Smooth muscle cell (in vitro differentiated cells): ENCODE measurements around the gene CRYBB1. TPM values are rescaled to one million over a fixed set of nuclear protein-coding genes. Genes with fewer than 3 reads are reported as not detected.

ENCODE experiments used
- DNase-seq: peaks from one replicate; lab custom pipeline; 2025; ENCODE audit not compliant: unreplicated experiment; lab: John Stamatoyannopoulos, UW
- H2AFZ ChIP-seq: fragments of 200-600 bp; sonication (generic); 2 replicates; pipeline ENCODE4 v1.6.0; 2016; ENCODE audit warnings: antibody characterized with exemption, low read depth, mild to moderate bottlenecking
- H3F3A ChIP-seq: fragments of 200-600 bp; sonication (generic); 2 replicates; pipeline ENCODE4 v1.6.0; 2017; ENCODE audit warnings: antibody characterized with exemption, low read depth
- H3K27ac ChIP-seq: fragments of 200-600 bp; sonication (generic); 2 replicates; pipeline ENCODE4 v1.5.1; 2016; ENCODE audit warnings: low read depth, mild to moderate bottlenecking
- H3K27me3 ChIP-seq: fragments of 200-600 bp; sonication (generic); 2 replicates; pipeline ENCODE4 v1.6.1; 2016; ENCODE audit warnings: low read depth, mild to moderate bottlenecking
- H3K36me3 ChIP-seq: fragments of 200-600 bp; sonication (generic); 2 replicates; pipeline ENCODE4 v1.5.1; 2016; ENCODE audit warnings: low read depth
- H3K4me1 ChIP-seq: fragments of 200-600 bp; sonication (generic); 2 replicates; pipeline ENCODE4 v1.5.1; 2016; ENCODE audit warnings: low read depth
- H3K4me2 ChIP-seq: fragments of 200-600 bp; sonication (generic); 2 replicates; pipeline ENCODE4 v1.6.0; 2016; ENCODE audit warnings: mild to moderate bottlenecking
- H3K4me3 ChIP-seq: fragments of 200-600 bp; sonication (generic); 2 replicates; pipeline ENCODE4 v1.5.1; 2016; ENCODE audit warnings: mild to moderate bottlenecking
- H3K79me2 ChIP-seq: fragments of 200-600 bp; sonication (generic); 2 replicates; pipeline ENCODE4 v1.6.0; 2016; ENCODE audit warnings: low read depth, mild to moderate bottlenecking
- H3K9ac ChIP-seq: fragments of 200-600 bp; sonication (generic); 2 replicates; pipeline ENCODE4 v1.6.0; 2016; ENCODE audit warnings: low read depth
- H3K9me3 ChIP-seq: fragments of 200-600 bp; sonication (generic); replicated peaks from 2 replicates; pipeline ENCODE4 v1.5.1; 2016; ENCODE audit warnings: low read depth
- H4K20me1 ChIP-seq: fragments of 200-600 bp; sonication (generic); 2 replicates; pipeline ENCODE4 v1.6.0; 2016; ENCODE audit warnings: low read depth
- WGBS: methylation state at CpG from one replicate; pipeline ENCODE4 v1.1.7; 2016; ENCODE audit warnings: low lambda C conversion rate; 5-methylcytosine and 5-hydroxymethylcytosine counted together
- polyA plus RNA-seq: library from polyadenylated mRNA; unstranded; fragments of >200 nt; fragmentation: Nextera tagmentation; extraction: Ambion mirVana; gene quantifications from 2 replicates; pipeline ENCODE4 v1.2.1, GENCODE V29; 2016
- total RNA-seq: library from RNA; depleted of rRNA; stranded (reverse); fragments of >200 nt; gene quantifications from 2 replicates; pipeline ENCODE4 v1.2.3, GENCODE V29; 2014
- TF ChIP-seq, protein P1 (sequence below): fragments of 200-600 bp; sonication (generic); IDR thresholded peaks from 2 replicates; pipeline ENCODE4 v1.5.1; 2017; ENCODE audit warnings: borderline replicate concordance, mild to moderate bottlenecking, antibody characterized with exemption; ENCODE audit not compliant: insufficient read depth, poor library complexity, severe bottlenecking

CRYBB1 gene
- total and polyA plus RNA-seq, 2 experiments from 2014 or later: not detected

DNA sequence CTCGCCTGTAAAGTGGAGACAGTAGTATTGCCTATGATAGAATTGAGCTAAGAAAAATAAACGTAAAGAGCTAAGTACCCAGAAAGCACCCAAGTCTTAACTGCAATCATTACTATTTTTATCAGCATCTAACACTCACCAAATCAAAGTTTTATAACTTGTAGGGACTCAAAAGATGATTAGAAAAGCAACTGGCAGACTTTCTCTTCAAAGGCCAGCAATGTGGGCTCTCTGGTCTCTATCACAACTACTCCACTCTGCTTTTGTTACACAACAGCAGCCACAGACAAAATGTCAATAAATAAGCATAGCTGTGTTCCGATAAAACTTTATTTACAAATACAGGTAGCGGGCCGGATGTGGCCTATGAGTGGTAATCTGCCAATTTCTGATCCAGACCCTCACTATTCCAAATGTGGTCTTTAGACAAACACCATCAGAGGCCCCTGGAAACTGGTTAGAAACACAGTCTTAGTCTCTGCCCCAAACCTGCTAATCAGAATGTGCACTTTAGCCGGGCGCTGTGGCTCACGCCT lies 36.1 kb downstream of the CRYBB1 start:
- no peak for DNase-seq

DNA sequence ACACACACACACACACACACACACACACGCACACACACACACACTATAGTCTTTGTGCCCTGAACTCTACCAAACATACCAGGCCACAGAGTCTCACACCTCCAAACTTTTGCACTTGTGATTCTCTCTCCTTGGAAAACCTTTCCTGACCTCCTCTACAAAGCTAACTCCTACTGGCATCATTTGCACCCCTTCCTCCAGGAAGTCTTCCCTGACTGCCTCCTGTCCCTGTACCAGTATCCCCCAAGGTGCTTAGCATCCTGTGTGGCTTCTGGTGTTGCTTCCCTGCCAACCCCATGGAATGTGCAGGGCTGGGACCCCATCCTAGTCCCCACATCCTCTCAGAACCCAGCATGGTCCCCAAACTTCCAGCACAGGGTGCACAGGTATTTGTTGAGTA lies 36.8 kb downstream of the CRYBB1 start:
- Histone ChIP-seq H2AFZ (no peak overlapping the region), H3K36me3 (no peaks in the 10 kb centered on the region), H3K9ac (no peak overlapping the region), H3K27ac (no peak overlapping the region), H3F3A (peaks cover 5% of the 10 kb centered on the region), H3K27me3 (no peaks in the 10 kb centered on the region), H3K4me3 (no peak overlapping the region), H3K79me2 (peaks cover 66% of the 10 kb centered on the region), H4K20me1 (peaks cover 84% of the 10 kb centered on the region), H3K4me1 (no peaks in the 10 kb centered on the region), H3K4me2 (no peak overlapping the region), H3K9me3 (no peaks in the 10 kb centered on the region)
- 0% methylated on average over 1 of the region's 1 CpG for WGBS
- no peak for DNase-seq
- TF ChIP-seq, protein P1, sequence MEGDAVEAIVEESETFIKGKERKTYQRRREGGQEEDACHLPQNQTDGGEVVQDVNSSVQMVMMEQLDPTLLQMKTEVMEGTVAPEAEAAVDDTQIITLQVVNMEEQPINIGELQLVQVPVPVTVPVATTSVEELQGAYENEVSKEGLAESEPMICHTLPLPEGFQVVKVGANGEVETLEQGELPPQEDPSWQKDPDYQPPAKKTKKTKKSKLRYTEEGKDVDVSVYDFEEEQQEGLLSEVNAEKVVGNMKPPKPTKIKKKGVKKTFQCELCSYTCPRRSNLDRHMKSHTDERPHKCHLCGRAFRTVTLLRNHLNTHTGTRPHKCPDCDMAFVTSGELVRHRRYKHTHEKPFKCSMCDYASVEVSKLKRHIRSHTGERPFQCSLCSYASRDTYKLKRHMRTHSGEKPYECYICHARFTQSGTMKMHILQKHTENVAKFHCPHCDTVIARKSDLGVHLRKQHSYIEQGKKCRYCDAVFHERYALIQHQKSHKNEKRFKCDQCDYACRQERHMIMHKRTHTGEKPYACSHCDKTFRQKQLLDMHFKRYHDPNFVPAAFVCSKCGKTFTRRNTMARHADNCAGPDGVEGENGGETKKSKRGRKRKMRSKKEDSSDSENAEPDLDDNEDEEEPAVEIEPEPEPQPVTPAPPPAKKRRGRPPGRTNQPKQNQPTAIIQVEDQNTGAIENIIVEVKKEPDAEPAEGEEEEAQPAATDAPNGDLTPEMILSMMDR: no peak

More for the DNA sequence above, 36.1 kb downstream of the CRYBB1 start:
- Histone ChIP-seq H3F3A (peaks cover 10% of the 10 kb centered on the region), H3K9ac (no peak overlapping the region), H3K79me2 (peaks cover 63% of the 10 kb centered on the region), H3K4me2 (no peak overlapping the region), H3K4me1 (no peaks in the 10 kb centered on the region), H4K20me1 (peaks cover 77% of the 10 kb centered on the region), H2AFZ (no peak overlapping the region), H3K4me3 (no peak overlapping the region), H3K9me3 (no peaks in the 10 kb centered on the region), H3K27me3 (no peaks in the 10 kb centered on the region), H3K27ac (no peak overlapping the region), H3K36me3 (no peaks in the 10 kb centered on the region)
- WGBS: 92% methylated on average over 8 of the region's 8 CpGs
- TF ChIP-seq, protein P1: no peak

DNA sequence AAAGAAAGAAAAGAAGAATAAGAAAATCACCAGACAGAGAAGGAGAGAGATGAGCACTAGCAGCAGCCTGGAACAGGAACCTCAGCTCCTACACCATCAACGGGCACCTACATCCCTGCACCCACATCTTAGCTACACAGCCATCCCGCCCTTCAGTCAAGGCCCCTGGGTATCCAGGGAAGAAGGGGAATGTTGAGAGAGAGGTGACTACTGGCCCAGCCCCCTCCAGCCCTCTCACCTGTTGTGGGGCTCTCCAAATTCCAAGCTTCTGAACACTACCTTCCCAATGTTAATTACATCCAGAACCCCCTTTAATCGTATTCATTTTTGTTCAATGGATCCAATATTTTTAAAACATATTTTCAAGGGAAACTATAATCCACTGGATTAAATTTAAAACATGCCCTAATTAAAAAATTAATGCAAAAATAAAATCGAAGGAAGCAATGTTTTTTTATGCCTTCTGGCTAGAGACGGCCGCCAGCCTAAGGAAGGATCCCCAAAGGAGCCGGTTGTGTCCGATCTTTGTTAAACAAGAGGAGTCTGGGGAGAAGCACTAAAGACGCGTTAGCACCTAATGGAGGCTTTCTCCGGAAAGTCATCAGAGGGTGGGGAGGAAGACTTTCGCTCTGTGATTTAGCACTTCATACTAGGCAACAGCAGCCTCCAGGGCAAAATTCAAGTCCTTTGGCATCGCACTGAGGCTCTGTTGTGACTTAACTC lies 37.4 kb downstream of the CRYBB1 start:
- 53% methylated on average over 13 of the region's 13 CpGs for WGBS
- peaks cover 72% of the 10 kb centered on the region for H3K79me2 ChIP-seq

More for the DNA sequence above, 37.4 kb downstream of the CRYBB1 start:
- H3K27me3 ChIP-seq: no peaks in the 10 kb centered on the region
- H3F3A ChIP-seq: peaks cover 3% of the 10 kb centered on the region
- no peaks in the 10 kb centered on the region for H3K9me3 ChIP-seq
- no peak overlapping the region for H2AFZ ChIP-seq
- no peaks in the 10 kb centered on the region for H3K4me1 ChIP-seq
- no peak overlapping the region for H3K4me2 ChIP-seq
- H4K20me1 ChIP-seq: peaks cover 88% of the 10 kb centered on the region
- H3K9ac ChIP-seq: no peak overlapping the region
- H3K36me3 ChIP-seq: no peaks in the 10 kb centered on the region
- TF ChIP-seq, protein P1: no peak
- H3K27ac ChIP-seq: no peak overlapping the region
- no peak overlapping the region for H3K4me3 ChIP-seq
- DNase-seq: no peak
